SU-DHL-6 (cell line): ENCODE data around the gene RSU1.

Source experiments
- H2AFZ ChIP-seq: fragments of 200-600 bp; sonication (generic); 2 replicates; pipeline ENCODE4 v1.6.1; 2014; ENCODE audit warnings: low read depth, mild to moderate bottlenecking, moderate library complexity, mixed read lengths, antibody characterized with exemption, low read length; ENCODE audit not compliant: severe bottlenecking
- H3F3A ChIP-seq: fragments of 200-600 bp; shearing (Covaris generic); 2 replicates; pipeline ENCODE4 v1.6.0; 2016; ENCODE audit warnings: antibody characterized with exemption, mild to moderate bottlenecking; ENCODE audit not compliant: insufficient read depth
- H3K27ac ChIP-seq: fragments of 200-600 bp; sonication (generic); 2 replicates; pipeline ENCODE4 v1.5.1; 2016; ENCODE audit warnings: low read depth, mild to moderate bottlenecking, low read length, moderate library complexity, mixed read lengths
- H3K27me3 ChIP-seq: fragments of 200-600 bp; sonication (generic), shearing (Covaris generic); 2 replicates; pipeline ENCODE4 v1.6.0; 2014; ENCODE audit warnings: mild to moderate bottlenecking, low read length
- H3K36me3 ChIP-seq: fragments of 200-600 bp; sonication (generic); 2 replicates; pipeline ENCODE4 v1.6.1; 2014; ENCODE audit warnings: mild to moderate bottlenecking, low read length, mixed read lengths
- H3K4me2 ChIP-seq: fragments of 300-600, 200-600 bp; shearing (Covaris generic), sonication (generic); 2 replicates; pipeline ENCODE4 v1.6.0; 2014; ENCODE audit warnings: low read length, low read depth, mild to moderate bottlenecking; ENCODE audit not compliant: poor library complexity, severe bottlenecking
- H3K4me3 ChIP-seq: fragments of 200-600 bp; sonication (generic); 2 replicates; pipeline ENCODE4 v1.5.1; 2014; ENCODE audit warnings: antibody characterized with exemption, low read length, mild to moderate bottlenecking, mixed read lengths; ENCODE audit not compliant: insufficient read depth, poor library complexity, severe bottlenecking
- H3K79me2 ChIP-seq: fragments of 200-600 bp; sonication (generic); 2 replicates; pipeline ENCODE4 v1.6.1; 2014; ENCODE audit warnings: mild to moderate bottlenecking, low read length, moderate library complexity; ENCODE audit not compliant: insufficient read depth
- H3K9ac ChIP-seq: fragments of 200-600 bp; sonication (generic); 2 replicates; pipeline ENCODE4 v1.7.0; 2014; ENCODE audit warnings: mild to moderate bottlenecking, low read length
- H3K9me2 ChIP-seq: fragments of 200-600 bp; sonication (generic); replicated peaks from 2 replicates; pipeline ENCODE4 v1.6.1; 2014; ENCODE audit warnings: low read length; ENCODE audit not compliant: insufficient read depth
- H3K9me3 ChIP-seq: fragments of 200-600 bp; sonication (generic); 2 replicates; pipeline ENCODE4 v1.6.1; 2014; ENCODE audit warnings: low read length, mixed read lengths; ENCODE audit not compliant: insufficient read depth
- H4K20me1 ChIP-seq: fragments of 200-600 bp; sonication (generic); 2 replicates; pipeline ENCODE4 v1.6.1; 2014; ENCODE audit warnings: low read depth, mild to moderate bottlenecking, antibody characterized with exemption, low read length, moderate library complexity, mixed read lengths
- EZH2phosphoT487 ChIP-seq: fragments of 200-600 bp; sonication (generic), shearing (Covaris generic); conservative IDR thresholded peaks from 2 replicates; pipeline ENCODE4 v1.6.1; 2018; ENCODE audit warnings: mild to moderate bottlenecking, antibody characterized with exemption, low read length, moderate library complexity, mixed read lengths
- TF ChIP-seq, protein P1 (sequence below): fragments of 200-600 bp; sonication (generic); IDR thresholded peaks from one replicate; pipeline ENCODE4 v1.5.1; 2017; ENCODE audit warnings: antibody characterized with exemption, mild to moderate bottlenecking, low read length, moderate library complexity; ENCODE audit not compliant: insufficient read depth, poor library complexity, severe bottlenecking

Gene RSU1

DNA sequence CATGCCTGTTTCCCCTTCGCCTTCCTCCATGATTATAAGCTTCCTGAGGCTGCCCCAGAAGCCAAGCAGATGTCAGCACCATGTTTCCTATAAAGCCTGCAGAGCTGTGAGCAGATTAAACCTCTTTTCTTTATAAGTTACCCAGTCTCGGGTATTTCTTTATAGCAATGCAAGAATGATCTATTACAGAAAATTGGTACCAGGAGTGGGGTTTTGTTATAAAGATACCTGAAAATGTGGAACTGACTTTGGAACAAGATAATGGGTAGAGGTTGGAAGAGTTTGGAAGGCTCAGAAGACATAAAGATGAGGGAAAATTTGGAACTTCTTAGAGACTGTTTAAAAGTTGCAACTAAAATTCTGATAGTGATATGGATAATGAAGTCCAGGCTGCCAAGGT, 4.8 kb upstream of the RSU1 start:
- Histone ChIP-seq H2AFZ (no peak overlapping the region), H3K9me3 (peaks cover 19% of the 10 kb centered on the region; the same call in 1 of the 2 replicates), H3K9me2 (no peaks in the 10 kb centered on the region), H3K4me3 (no peak overlapping the region), H3K27me3 (no peaks in the 10 kb centered on the region), H3K4me2 (no peak overlapping the region), H3K27ac (no peak overlapping the region), H3K36me3 (no peaks in the 10 kb centered on the region), H4K20me1 (no peaks in the 10 kb centered on the region), H3F3A (no peaks in the 10 kb centered on the region), H3K79me2 (no peaks in the 10 kb centered on the region), H3K9ac (no peak overlapping the region)
- TF ChIP-seq, protein P1, sequence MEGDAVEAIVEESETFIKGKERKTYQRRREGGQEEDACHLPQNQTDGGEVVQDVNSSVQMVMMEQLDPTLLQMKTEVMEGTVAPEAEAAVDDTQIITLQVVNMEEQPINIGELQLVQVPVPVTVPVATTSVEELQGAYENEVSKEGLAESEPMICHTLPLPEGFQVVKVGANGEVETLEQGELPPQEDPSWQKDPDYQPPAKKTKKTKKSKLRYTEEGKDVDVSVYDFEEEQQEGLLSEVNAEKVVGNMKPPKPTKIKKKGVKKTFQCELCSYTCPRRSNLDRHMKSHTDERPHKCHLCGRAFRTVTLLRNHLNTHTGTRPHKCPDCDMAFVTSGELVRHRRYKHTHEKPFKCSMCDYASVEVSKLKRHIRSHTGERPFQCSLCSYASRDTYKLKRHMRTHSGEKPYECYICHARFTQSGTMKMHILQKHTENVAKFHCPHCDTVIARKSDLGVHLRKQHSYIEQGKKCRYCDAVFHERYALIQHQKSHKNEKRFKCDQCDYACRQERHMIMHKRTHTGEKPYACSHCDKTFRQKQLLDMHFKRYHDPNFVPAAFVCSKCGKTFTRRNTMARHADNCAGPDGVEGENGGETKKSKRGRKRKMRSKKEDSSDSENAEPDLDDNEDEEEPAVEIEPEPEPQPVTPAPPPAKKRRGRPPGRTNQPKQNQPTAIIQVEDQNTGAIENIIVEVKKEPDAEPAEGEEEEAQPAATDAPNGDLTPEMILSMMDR = no peak
- no peak for TF ChIP-seq EZH2phosphoT487

DNA sequence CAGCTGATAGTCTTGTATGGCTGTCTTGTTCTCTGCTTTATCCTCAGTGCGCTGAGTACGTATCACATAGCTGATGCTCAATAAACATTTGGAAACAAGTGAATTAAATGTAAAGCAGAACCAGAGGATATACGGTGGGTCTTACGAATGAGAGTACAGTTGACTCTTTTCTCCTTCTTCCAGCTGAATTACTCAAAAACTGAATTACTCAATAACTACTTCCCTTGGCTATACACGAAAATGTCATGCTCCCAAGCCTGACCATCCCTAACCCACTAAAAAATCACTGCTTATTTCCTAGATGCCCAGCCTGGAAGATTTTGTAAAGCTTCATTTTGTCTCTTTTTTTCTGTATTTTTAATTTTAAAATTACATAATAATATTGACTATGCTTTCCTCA, 3.2 kb upstream of the RSU1 start:
- Histone ChIP-seq H3K9me2 (no peaks in the 10 kb centered on the region), H3K79me2 (peaks cover 15% of the 10 kb centered on the region)
- TF ChIP-seq, protein P1 = no peak
- TF ChIP-seq EZH2phosphoT487 = no peak

DNA sequence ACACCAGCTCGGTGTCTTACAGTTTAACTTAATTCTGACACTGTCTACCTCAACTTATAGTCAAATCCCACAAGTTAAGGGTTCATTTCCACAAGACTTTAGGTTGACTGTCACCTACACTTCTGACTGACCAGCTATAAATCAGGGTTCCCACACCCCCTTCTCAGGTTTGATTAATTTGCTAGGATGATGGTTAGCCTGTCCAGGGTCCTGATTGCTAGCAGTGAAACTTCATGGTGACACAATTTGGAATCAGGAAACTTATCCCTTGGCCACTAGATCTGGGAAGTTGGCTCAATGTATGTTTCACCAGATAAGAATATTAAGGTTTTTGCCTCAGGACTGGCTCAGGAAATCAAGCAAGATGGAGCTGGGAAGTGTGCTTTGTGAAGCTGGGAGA, 2.8 kb upstream of the RSU1 start:
- Histone ChIP-seq H3K4me2 (no peak overlapping the region), H3K79me2 (peaks cover 19% of the 10 kb centered on the region), H3K9me3 (peaks cover 19% of the 10 kb centered on the region; the same call in 1 of the 2 replicates), H3K36me3 (no peaks in the 10 kb centered on the region), H3K9me2 (no peaks in the 10 kb centered on the region), H4K20me1 (no peaks in the 10 kb centered on the region), H3K9ac (no peak overlapping the region), H3K4me3 (no peak overlapping the region), H3K27me3 (no peaks in the 10 kb centered on the region), H3K27ac (no peak overlapping the region), H2AFZ (no peak overlapping the region), H3F3A (no peaks in the 10 kb centered on the region)
- TF ChIP-seq EZH2phosphoT487 = no peak
- TF ChIP-seq, protein P1 = no peak

More for the DNA sequence above, 3.2 kb upstream of the RSU1 start:
- H3K36me3 ChIP-seq = no peaks in the 10 kb centered on the region
- peaks cover 19% of the 10 kb centered on the region; the same call in 1 of the 2 replicates for H3K9me3 ChIP-seq
- H3K27ac ChIP-seq = no peak overlapping the region
- H3K9ac ChIP-seq = no peak overlapping the region
- no peak overlapping the region for H3K4me2 ChIP-seq
- H3K4me3 ChIP-seq = no peak overlapping the region
- H4K20me1 ChIP-seq = no peaks in the 10 kb centered on the region
- no peaks in the 10 kb centered on the region for H3F3A ChIP-seq
- H2AFZ ChIP-seq = no peak overlapping the region
- no peaks in the 10 kb centered on the region for H3K27me3 ChIP-seq
